Activated CD4-positive, alpha-beta T cell treated with anti-CD3 and anti-CD28 coated beads, Interleukin-2, amount 50 U/mL, for 48 hours (primary cell): ENCODE results near the gene PDCD4.
A peak's percentile ranks its signal among the peaks of the same experiment; 100 is the strongest.

ENCODE experiments used
- DNase-seq, 2 experiments: peaks; one replicate each; pipeline ENCODE4 v3.0.0-alpha.2; 2020

The PDCD4 gene

GRCh38 chr10:110842326-110842904 is 29.3 kb upstream of the PDCD4 start:
- DNase-seq: no peak

- DNase-seq: peak in 1 of 2 experiments; percentile 45
Observed at GRCh38 chr10:110843031-110843430, 28.7 kb upstream of the PDCD4 start.

GRCh38 chr10:110843796-110844616 is 27.7 kb upstream of the PDCD4 start:
- no peak for DNase-seq

GRCh38 chr10:110844617-110844881 is 27.2 kb upstream of the PDCD4 start:
- DNase-seq: no peak

- DNase-seq: no peak
Observed at GRCh38 chr10:110845192-110845755, 26.5 kb upstream of the PDCD4 start.

GRCh38 chr10:110845756-110846620 is 25.7 kb upstream of the PDCD4 start:
- DNase-seq: no peak

GRCh38 chr10:110847374-110847773 is 24.4 kb upstream of the PDCD4 start:
- DNase-seq: no peak

- no peak for DNase-seq
Observed at GRCh38 chr10:110848106-110848505, 23.6 kb upstream of the PDCD4 start.

- no peak for DNase-seq
Observed at GRCh38 chr10:110850099-110850498, 21.6 kb upstream of the PDCD4 start.

GRCh38 chr10:110851020-110851612 is 20.6 kb upstream of the PDCD4 start:
- DNase-seq: no peak

GRCh38 chr10:110852255-110852896 is 19.4 kb upstream of the PDCD4 start:
- peak; percentile 45 to 55 for DNase-seq

- DNase-seq: no peak
Observed at GRCh38 chr10:110852947-110853346, 18.8 kb upstream of the PDCD4 start.

GRCh38 chr10:110853921-110854605 is 17.7 kb upstream of the PDCD4 start:
- no peak for DNase-seq

GRCh38 chr10:110857265-110858171 is 14.2 kb upstream of the PDCD4 start:
- peak in 1 of 2 experiments; percentile 38 for DNase-seq

GRCh38 chr10:110858297-110858934 is 13.3 kb upstream of the PDCD4 start:
- DNase-seq: no peak

GRCh38 chr10:110859206-110859972 is 12.3 kb upstream of the PDCD4 start:
- no peak for DNase-seq

GRCh38 chr10:110859973-110860376 is 11.8 kb upstream of the PDCD4 start:
- DNase-seq: no peak

- no peak for DNase-seq
Observed at GRCh38 chr10:110860576-110861241, 11.0 kb upstream of the PDCD4 start.

- DNase-seq: no peak
Observed at GRCh38 chr10:110861476-110861875, 10.3 kb upstream of the PDCD4 start.
